GM18909 (cell line): ENCODE data around the gene ELL2.
A peak's percentile ranks its signal among the peaks of the same experiment; 100 is the strongest.
"Not testable (repeated sequence)": the region's sequence is repeated elsewhere in the genome, so short reads cannot be mapped to it uniquely, and the experiment has no call there.

ENCODE experiments used
- ATAC-seq: cut with Tn5 transposase; IDR thresholded peaks from one replicate; pipeline ENCODE4 v1.9.1; 2021; ENCODE audit warnings: mild to moderate bottlenecking; ENCODE audit not compliant: unreplicated experiment, poor library complexity

The ELL2 gene

GRCh38 chr5:95866435-95867040 lies 95.1 kb downstream of the ELL2 start:
- ATAC-seq, result no peak

GRCh38 chr5:95864944-95865504 lies 96.6 kb downstream of the ELL2 start:
- ATAC-seq, result no peak

GRCh38 chr5:95864456-95864855 lies 97.2 kb downstream of the ELL2 start:
- no peak for ATAC-seq

- no peak for ATAC-seq
Observed at GRCh38 chr5:95863383-95863757, 98.3 kb downstream of the ELL2 start.

- ATAC-seq, result no peak
Observed at GRCh38 chr5:95862671-95863382, 98.8 kb downstream of the ELL2 start.

GRCh38 chr5:95861864-95862561 lies 99.6 kb downstream of the ELL2 start:
- no peak for ATAC-seq

- no peak for ATAC-seq
Observed at GRCh38 chr5:95861221-95861863, 100.3 kb downstream of the ELL2 start.

- no peak for ATAC-seq
Observed at GRCh38 chr5:95859661-95860060, 102.0 kb downstream of the ELL2 start.

GRCh38 chr5:95858661-95859595 lies 102.7 kb downstream of the ELL2 start:
- ATAC-seq, result peak; percentile 91

- ATAC-seq, result no peak
Observed at GRCh38 chr5:95858023-95858461, 103.6 kb downstream of the ELL2 start.

- ATAC-seq, result no peak
Observed at GRCh38 chr5:95857185-95857945, 104.3 kb downstream of the ELL2 start.

- no peak for ATAC-seq
Observed at GRCh38 chr5:95856501-95856981, 105.1 kb downstream of the ELL2 start.

- ATAC-seq, result no peak
Observed at GRCh38 chr5:95853490-95853889, 108.2 kb downstream of the ELL2 start.

- ATAC-seq, result no peak
Observed at GRCh38 chr5:95852567-95852966, 109.1 kb downstream of the ELL2 start.

GRCh38 chr5:95851141-95851540 lies 110.5 kb downstream of the ELL2 start:
- ATAC-seq, result not testable (repeated sequence)

- no peak for ATAC-seq
Observed at GRCh38 chr5:95850391-95850894, 111.2 kb downstream of the ELL2 start.

GRCh38 chr5:95848701-95849100 lies 113.0 kb downstream of the ELL2 start:
- no peak for ATAC-seq

GRCh38 chr5:95847261-95847592 lies 114.4 kb downstream of the ELL2 start:
- ATAC-seq, result no peak
